HG03103 (cell line): ENCODE measurements around the gene HBG1.
"Not testable (repeated sequence)": the region's sequence is repeated elsewhere in the genome, so short reads cannot be mapped to it uniquely, and the experiment has no call there.

Experiments
- ATAC-seq: cut with Tn5 transposase; IDR thresholded peaks from one replicate; pipeline ENCODE4 v1.9.1; 2021; ENCODE audit warnings: low read depth; ENCODE audit not compliant: unreplicated experiment

The HBG1 gene

DNA sequence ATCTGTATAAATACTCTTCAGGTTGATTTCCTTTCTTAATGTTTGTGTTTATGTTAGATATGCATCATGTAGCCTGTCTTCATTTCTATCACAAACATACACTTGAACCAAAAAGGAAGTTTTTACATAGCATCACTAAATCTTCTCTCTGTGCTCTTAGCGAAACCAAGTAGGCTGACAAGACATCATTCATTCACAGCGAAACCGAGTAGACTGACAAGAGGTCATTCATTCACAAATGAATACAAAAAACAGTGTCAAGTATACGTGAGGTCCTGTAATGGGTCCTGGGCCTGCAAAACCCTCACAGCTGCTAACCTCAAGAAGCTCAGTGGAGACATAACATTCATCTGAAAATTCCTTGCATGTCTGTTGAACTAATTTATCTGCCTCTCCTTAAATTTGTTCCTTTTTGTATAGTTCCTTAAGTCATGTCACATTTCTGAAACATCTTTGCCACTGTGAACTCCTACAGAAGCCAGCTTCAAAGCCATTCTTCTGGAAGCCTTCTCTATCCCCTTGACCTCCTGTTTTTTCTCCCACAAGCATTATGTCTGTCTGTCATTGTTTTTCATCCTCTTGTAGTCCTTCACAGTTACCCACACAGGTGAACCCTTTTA, 29.9 kb upstream of the HBG1 start:
- no peak for ATAC-seq

DNA sequence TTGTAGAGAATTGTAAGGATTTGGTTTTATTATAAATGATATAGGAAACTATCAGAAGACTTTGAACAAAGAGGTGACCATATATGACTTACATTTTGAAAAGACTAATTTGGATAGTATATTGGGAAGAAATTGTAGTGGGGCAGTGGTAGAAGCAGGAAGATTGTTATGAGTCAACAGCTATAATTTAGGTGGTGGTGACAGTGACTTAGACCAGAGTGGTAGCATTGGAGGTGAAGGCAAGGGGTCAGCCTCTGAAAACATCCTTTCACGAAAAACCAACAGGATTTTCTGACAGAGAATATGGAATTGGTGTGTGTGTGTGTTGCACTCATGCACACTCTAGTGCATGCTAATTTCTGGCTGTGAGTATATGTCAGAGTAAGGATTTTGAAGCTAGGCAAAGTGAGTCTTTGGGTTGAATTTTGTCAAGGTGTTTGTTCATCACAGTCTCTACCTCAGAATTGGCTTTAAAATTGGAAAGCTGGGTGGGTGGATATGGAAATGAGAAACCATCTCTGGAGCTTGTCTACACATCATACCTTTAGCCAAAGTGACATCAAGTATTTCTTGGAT, 28.2 kb upstream of the HBG1 start:
- ATAC-seq = peak; percentile 36

DNA sequence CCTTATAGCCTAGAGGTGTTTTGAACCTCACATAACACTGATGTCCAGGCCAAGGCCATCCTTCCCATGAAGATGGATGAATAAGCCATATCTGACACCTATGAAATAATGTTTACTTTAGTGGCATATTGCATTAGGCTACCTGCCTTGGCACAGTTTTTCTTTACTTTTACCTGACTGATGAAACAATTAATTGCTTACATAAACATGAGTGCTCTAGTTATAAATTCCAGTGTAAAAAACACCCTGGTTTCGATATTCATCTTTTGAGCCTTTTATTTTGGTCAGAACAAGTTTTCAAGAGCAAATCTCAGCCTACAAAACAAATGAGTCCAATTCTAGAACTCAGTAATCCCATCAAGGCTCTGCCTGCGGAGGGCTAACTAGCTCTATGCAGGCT, 27.0 kb upstream of the HBG1 start:
- no peak for ATAC-seq

DNA sequence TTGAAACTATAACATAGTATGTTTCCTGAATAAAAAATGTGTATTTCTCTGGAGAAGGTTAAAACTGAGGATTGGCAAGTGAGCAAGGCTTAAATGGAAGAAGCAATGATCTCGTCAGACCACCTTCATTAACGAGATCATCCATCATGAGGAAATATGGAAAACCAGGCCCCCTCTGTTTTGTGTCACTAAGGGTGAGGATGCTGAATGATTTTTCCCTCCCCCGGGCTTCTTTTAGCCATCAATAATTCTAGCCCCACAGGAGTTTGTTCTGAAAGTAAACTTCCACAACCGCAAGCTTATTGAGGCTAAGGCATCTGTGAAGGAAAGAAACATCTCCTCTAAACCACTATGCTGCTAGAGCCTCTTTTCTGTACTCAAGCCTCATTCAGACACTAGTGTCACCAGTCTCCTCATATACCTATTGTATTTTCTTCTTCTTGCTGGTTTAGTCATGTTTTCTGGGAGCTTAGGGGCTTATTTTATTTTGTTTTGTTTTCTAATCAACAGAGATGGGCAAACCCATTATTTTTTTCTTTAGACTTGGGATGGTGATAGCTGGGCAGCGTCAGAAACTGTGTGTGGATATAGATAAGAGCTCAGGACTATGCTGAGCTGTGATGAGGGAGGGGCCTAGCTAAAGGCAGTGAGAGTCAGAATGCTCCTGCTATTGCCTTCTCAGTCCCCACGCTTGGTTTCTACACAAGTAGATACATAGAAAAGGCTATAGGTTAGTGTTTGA, 25.9 kb upstream of the HBG1 start:
- no peak for ATAC-seq

DNA sequence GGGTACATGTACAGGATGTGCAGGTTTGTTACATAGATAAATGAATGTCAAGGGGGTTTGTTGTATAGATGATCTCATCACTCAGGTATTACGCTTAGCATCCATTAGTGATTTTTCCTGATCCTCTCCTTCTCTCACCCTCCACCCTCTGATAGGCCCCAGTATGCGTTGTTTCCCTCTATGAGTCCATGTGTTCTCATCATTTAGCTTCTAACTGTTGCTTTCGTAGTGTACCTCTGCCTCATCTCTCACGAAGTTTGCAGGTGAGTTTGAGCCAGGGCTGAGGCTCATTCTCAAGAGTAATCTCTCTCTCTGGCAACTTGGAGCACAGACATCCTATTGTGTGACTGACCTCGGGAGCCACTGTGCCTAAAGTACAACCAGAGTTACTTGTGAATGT, 24.7 kb upstream of the HBG1 start:
- no peak for ATAC-seq

DNA sequence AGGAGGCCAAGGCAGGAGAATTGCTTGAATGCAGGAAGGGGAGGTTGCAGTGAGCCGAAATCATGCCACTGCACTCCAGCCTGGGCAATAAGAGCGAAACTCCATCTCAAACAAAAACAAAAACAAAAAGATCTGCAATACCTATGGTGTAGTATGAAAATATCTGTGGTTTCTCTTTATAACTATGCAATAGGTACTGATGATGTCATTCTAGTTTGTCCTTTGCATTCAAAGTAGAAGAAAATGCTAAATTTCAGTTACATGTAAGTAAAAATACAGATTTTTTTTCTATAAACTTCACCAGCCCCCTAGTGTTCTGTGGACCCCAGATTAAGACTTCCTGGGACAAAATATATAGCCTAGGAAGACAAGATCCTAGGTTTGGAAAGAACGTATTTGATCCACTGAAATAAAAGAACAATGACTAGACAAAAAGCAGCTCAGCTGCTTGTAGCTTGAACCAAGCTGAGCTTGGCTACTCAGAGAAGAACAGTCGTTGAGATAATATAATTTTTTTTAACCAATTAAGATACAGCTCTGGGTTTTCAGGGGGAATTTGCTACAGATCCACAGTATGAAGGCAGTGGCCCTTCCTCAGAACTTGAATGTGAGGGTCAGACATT, 22.8 kb upstream of the HBG1 start:
- ATAC-seq = no peak

DNA sequence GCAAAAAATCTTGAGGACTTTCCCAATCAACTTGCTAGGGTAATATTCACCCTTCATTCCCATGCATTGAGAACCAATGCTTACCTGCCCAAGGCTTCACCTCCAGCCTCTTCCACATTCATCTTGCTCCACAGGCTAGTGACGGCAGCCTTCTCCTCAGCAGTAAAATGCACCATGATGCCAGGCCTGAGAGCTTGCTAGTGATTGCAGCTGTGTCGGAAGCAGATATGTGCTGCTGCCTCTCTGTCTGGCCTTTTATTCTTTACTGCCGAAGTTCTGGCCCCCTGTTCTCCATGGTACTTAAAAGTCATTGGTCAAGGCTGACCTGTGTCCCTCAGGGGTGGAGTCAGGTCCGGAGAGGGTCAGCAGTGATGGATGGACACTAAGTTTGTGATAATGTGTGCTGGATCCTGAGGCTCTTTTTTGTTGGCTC, 20.1 kb upstream of the HBG1 start, which contains the start of gene HBE1:
TSS of gene HBE1 (minus strand) at position 231 of the 433 bp plus-strand sequence. CDS start at position 176, 55 bp downstream.
- no peak for ATAC-seq

DNA sequence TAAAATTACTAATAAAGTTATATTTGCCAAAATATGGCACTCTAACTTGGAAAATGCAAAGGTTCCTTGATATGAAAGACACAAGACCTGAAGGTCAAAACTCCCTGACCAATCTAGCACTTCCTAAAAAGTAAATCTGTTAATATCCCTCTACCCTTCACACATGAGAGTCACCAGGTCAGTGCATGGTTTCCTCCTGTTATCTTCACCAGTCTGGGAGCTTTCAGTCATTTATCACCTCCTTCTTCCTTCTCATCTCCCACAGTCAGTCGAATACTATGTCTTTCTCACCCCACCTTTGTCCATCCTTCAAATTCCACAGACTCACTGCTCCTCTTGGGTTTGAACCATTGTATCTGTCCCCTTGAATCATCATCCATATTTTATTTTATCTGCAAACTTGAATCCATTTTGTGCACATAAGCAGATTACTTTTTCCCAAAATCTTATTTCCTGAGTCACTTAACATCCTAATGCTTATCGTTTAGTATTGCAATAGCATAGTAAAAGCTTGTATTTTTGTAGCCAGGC, 17.4 kb upstream of the HBG1 start:
- no peak for ATAC-seq

DNA sequence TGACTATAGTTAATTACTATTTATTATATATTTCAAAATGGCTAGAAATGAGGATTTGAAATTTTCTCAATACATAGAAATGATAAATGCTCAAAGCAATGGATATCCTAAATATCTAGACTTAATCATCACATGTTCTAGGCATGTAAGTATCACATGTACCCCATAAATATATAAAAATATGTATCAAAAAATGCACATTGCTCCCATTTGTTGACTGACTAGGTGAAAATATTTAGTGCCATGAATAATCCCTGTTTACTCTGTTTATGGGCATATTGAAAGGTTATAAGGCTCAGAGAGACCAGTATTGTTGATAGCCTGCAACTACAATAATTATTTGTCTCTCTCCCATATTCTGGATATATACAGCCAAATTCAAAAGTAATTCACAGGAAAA, 17.0 kb upstream of the HBG1 start:
- ATAC-seq = no peak

DNA sequence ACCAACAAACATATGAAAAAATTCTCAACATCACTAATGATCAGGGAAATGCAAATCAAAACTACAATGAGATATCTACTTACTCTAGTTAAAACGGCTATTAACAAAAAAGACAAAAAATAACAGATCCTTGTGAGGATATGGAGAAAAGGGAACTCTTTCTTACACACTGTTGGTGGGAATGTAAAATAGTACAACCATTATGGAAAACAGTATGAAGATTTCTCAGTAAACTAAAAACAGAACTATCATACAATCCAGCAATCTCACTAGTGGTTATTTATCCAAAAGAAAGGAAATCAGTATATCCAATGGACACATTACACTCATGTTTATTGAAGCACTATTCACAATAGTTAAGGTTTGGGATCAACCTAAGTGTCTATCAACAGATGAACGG, 16.2 kb upstream of the HBG1 start:
- ATAC-seq = no peak

DNA sequence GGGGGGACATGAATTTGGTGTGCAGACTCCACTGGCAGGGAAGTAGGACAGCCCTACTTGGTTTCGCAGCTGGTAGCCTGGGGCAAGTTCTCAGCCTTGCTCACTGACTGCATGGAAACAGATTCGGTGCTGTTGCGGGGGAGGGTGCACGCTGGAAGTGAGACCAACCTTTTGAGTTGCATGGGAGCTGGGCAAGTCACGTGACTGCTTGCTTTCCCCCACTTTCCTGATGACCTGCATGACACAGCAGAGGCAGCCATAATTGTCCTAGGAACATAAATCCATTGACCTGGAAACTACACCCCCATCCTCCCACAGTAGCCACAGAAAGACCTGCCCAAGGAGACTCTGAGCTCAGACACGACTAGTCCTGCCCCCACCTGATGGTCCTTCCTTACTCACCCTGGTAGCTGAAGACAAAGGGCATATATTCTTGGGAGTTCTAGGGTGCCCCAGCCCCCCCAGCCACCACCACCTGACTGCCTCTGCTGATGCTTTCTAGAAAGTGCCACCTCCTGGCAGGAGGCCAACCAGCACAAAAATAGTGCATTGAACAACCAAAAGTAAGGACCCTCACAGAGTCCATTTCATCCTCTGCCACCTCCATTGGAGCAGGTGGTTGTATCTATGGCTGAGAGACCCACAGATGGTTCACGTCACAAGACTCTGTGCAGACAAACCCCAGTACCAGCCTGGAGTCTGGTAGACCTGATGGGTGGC, 9.0 kb upstream of the HBG1 start:
- no peak for ATAC-seq

DNA sequence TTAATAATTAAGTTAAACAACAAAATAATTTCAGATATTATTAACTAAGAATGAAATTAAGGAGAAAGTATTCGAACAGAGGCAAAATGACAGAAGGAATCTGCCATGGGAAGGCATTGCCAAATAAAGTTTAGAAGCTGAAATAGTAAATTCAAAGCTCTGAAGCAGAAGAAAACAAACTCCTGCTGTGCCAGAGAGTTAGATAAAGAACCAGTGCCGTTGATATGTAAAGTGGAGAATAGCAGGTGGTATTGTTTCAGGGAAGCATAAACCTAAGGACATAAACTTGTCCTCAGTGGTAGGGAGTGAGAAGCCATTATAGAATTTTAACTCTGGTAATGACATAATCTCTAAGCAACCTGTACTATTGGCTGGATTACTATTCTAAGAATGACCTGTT, 7.6 kb upstream of the HBG1 start:
- ATAC-seq = no peak

DNA sequence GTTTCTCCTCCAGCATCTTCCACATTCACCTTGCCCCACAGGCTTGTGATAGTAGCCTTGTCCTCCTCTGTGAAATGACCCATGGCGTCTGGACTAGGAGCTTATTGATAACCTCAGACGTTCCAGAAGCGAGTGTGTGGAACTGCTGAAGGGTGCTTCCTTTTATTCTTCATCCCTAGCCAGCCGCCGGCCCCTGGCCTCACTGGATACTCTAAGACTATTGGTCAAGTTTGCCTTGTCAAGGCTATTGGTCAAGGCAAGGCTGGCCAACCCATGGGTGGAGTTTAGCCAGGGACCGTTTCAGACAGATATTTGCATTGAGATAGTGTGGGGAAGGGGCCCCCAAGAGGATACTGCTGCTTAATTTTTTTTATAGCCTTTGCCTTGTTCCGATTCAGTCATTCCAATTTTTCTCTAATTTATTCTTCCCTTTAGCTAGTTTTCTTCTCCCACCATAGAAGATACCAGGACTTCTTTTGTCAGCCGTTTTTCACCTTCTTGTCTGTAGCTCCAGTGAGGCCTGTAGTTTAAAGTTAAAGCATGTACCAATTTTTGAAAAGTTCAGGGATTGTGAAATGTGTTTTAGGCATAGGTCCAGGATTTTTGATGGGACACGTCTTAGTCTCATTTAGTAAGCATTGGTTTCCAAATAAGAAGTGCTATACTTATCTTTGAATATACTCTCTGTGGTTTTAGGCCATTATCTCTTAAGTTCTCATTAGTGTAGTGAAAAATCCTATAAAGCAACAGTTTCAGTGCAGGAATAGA, 5.2 kb upstream of the HBG1 start, which contains the start of gene HBG2:
TSS of gene HBG2 (minus strand) at position 136 of the 768 bp plus-strand sequence. CDS start at position 83, 53 bp downstream.
- ATAC-seq = not testable (repeated sequence)

DNA sequence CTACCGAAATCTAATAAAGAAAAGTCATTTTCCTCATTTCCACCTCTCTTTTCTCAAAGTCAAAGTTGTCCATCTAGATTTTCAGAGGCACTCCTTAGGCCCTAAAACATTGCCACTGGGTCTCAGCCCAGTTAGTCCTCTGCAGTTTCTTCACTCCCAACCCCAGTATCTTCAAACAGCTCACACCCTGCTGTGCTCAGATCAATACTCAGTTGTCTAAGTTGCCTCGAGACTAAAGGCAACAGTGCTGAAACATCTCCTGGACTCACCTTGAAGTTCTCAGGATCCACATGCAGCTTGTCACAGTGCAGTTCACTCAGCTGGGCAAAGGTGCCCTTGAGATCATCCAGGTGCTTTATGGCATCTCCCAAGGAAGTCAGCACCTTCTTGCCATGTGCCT, 4.4 kb upstream of the HBG1 start:
- ATAC-seq = not testable (repeated sequence)

DNA sequence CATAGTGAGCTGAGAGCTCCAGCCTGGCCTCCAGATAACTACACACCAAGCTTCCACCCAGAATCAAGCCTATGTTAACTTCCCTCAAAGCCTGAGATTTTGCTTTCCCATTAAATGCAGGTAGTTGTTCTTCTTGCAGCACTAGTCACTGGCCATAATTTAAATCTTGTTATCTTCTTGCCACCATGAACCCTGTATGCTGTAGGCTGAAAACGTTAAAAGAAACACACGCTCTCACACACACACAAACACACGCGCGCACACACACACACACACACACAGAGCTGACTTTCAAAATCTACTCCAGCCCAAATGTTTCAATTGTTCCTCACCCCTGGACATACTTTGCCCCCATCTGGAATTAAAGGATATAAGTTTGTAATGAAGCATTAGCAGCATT, 3.8 kb upstream of the HBG1 start:
- ATAC-seq = not testable (repeated sequence)

DNA sequence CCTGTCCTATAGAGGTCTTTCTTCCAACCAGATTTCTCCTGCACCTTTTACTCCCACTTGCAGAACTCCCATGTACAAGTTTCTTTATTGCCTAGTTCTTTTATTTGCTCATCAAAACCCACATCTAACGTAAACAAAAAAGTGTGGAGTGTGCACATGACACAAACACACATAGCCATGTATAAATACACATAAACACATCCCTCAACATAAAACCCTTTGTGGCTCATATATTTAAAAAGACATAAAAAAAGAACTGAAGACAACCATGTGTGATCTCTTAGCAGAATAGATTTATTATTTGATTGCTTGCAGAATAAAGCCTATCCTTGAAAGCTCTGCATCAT, 3.2 kb upstream of the HBG1 start:
- ATAC-seq = no peak

DNA sequence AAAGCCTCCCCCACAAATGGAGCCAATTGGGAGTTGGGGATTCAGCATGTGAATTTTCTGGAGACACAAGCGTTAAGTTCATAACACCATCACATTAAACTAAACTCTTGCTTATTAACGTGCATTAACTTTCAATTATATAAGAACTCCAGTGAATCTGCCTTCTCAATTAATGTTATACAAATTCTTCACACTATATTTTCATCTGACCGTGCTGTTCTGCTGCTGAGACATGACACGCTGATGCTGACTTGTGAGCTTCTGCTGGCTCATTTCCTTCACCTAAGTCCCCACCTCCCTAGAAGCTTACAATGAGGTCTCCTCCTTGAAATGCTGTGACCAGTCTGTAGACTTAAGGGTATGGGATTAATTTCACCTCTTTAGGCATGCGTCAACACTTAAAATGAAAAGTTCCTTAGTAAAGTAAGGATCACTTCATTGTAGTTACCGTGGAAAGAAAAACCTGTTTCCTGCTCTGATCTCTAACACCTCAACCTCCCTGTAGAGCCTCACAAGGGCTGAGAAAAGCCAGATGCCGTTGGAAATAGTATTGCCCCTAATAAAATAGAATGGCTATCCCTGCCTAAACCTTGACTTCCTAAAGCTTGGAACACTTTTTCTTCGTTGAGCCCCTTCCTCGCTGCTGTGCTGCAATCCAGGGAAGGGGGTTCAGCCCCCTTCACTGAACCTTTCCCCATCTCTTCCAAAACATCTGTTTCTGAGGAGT, 2.7 kb upstream of the HBG1 start:
- no peak for ATAC-seq

DNA sequence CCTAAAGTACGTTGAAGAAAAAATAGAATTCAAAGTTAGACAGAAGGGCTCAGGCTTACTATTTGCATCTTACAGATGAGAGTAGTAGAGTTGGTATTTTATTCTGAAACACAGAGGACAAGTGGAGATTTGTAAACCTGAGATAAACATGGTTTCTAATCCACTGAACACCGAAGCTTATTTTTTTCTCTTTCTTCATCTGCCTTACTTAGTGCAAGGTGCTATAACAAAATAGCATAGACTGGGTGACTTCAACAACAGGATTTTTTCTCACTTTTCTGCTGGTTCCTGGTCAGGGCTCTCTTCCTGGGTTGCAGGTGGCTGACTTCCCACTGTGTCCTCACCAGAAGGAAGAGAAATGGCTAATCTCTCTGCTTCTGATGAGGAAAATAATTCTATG, 2.1 kb upstream of the HBG1 start:
- ATAC-seq = no peak

DNA sequence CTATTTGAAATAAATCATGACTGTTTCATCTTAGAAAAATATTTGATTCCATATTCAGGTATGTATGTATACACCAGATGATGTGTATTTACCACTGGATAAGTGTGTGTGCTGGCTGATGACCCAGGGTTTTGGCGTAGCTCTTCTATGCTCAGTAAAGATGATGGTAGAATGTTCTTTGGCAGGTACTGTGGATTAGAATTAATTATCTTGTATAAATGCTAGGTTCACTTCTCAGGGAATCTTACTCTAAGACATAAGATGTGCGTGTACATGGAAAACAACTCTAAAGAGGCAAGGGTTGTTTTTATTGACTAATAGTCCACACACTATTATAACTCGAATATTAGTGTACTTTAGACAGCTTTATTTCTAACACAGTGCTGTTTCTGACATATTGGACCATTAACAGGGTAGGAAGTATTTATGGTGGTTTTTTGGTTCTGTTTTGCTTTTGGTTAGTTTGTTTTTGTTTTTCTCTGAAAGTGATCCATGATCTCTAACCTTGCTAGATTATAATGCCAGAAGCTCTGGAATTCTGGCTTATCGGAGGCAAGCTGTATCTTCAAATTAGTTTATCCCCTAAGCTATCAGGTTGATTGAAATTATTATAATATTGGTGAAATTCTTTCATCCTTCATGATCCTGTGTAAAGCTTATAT, 1.0 kb upstream of the HBG1 start:
- ATAC-seq = no peak
